ENCODE data around the gene ADORA3.
"Not testable (repeated sequence)": the region's sequence is repeated elsewhere in the genome, so short reads cannot be mapped to it uniquely, and the experiment has no call there.

The ADORA3 gene

DNA sequence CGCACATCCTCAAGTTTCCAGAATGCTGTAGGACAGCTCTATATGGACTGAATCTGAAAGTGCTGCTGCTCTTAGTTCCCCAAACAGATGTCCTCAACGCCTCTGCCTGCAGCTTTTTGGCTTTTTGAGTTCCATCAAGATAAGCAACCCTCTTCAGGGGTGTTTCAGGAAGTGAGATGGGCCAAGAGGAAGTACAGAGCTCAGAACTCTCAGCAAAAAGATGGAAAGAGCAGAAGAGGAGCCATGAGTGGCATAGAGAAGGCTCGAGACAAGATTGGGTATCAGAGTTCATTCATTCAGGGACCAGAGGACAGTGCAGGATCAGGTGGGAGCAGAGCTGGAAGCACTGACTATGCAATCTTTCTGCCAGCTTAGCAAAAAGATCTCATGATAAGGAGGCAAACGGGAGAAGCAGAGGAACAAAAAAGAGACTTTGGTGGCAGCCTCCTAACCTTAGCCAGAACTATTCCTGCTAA lies at the start of gene ADORA3, which contains the start of gene TMIGD3:
TSS of gene ADORA3 (minus strand) at position 49 of the 476 bp plus-strand sequence. CDS start 279 bp downstream, outside the sequence.
TSS of gene TMIGD3 (minus strand) at position 49 of the 476 bp plus-strand sequence. CDS start 279 bp downstream, outside the sequence.
- no peak for DNase-seq (ENCODE audit: low read depth in 1 of 2, low spot score in 1 of 2)

DNA sequence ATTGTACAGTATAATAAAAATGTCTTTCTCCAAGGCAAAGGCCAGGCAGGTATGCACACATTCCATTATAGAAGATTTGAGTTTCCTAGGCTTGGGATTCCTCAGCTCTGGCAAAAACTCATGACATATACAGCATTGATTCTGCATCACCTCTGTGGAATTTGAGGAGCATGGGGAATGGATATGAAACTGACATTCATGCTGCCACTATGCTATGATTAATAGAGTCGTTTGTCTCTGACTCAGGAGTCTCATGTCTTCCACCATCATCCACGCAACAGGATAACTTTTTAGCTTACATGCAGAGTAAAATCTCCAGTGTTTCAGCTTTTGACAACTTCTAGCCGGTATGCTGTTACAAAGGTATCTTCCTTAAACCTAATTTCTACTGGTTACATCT lies 49.8 kb upstream of the ADORA3 start:
- DNase-seq (ENCODE audit: low read depth in 1 of 2, low spot score in 1 of 2), result no peak

DNA sequence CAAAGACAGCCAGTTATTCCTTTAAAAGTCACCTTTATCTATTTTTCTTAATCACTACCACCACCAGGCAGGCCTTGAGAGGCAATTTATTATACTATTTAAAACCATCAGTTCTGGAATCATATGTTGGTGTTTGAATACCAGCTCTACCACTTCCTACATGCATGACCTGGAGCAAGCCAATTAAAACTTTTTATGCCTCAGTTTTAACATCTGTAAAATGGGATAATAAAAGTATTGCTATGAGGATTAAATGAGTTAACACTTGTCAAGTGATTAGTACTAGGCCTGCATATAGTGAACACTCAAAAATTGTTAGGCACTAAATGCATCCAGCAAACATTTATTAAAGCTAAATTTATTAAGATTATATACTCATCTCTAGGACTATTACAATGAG lies 49.2 kb upstream of the ADORA3 start:
- no peak for DNase-seq (ENCODE audit: low read depth in 1 of 2, low spot score in 1 of 2)

DNA sequence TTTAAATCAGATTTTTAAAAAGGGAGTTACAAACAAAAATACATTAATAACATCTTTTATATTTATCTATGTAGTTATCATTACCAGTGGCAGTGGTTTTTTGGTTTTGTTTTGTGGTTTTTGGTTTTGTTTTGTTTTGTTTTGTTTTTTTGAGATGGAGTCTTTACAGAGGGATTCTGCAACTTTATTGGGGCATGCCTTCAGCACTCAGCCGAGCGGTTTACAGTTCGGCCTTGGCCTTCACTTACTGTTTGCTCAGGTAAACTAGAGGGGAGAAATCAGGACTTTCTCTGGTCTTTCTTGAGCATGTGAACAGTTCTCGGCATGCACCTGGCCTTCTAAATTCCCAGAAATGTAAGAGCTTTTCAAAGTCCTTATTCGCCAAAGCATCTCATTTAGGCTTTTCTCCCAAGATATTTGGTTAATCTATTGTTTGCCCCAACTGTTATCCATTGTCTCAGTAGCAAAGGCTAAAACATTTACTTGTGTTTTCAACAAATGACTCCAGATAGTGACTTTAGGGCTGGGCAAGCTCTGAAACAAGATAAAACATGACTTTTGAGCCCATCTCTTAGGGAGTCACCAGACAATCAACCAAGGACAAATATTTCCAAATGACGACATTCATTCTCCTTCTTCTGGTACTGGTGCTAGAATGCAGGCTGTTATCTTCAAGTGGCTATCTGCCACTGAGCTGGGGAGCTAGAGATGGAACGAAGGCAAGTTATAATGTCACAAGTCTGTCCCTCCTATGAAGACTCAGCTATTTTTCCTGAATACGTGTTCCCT lies 48.4 kb upstream of the ADORA3 start:
- no peak for DNase-seq (ENCODE audit: low read depth in 1 of 2, low spot score in 1 of 2)

DNA sequence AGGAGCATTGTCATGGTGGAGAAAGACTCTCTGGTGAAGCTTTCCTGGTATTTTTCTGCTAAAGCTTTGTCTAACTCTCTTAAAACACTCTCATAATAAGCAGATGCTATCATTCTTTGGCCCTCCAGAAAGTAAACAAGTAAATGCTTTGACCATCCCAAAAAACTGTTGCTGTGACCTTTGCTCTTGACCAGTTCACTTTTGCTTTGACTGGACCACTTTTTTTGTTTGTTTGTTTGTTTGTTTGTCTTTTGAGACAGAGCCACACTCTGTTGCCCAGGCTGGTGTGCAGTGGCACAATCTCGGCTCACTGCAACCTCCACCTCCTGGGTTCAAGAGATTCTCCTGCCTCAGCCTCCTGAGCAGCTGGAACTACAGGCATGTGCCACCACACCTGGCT lies 44.4 kb upstream of the ADORA3 start:
- not testable (repeated sequence) for DNase-seq (ENCODE audit: low read depth in 1 of 2, low spot score in 1 of 2)

DNA sequence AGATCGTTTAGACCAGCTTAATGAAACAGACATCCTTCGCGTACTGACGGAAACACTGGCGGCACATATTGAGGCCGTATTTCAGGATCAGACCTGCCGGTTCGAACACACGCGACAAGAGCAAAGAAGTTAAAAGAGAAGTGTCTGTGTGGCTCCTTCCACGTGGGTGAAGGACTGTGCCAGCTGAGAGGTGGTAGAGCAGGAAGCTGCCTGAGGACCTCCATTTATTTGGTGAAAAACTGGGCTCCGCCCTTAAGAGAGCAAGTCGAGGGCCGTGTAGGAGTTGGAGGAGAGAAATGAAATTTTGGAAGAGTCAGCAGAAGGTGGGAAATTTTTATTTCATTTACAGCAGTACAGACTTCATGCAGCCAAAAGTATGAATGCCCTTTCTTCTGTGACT lies 38.8 kb upstream of the ADORA3 start:
- DNase-seq (ENCODE audit: low read depth in 1 of 2, low spot score in 1 of 2), result no peak

DNA sequence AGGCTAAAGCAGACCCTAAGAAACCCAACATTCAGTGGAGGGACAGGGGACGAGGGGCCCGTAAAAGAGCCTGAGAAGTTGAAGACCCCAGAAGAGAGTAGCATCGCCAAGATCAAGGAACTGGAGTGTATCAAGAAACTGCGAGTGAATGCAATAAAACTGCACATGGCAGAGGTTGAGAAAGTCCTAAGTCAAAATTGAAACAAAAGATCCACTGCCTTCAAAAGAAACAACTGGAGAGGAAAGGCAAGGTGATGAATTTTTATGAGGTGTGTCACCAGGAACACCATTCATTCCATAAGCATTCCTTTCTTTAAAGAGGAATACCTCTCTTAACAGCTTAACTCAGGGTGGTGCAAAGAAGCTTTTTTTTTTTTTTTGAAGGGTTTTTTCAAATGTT lies 38.3 kb upstream of the ADORA3 start:
- no peak for DNase-seq (ENCODE audit: low read depth in 1 of 2, low spot score in 1 of 2)

DNA sequence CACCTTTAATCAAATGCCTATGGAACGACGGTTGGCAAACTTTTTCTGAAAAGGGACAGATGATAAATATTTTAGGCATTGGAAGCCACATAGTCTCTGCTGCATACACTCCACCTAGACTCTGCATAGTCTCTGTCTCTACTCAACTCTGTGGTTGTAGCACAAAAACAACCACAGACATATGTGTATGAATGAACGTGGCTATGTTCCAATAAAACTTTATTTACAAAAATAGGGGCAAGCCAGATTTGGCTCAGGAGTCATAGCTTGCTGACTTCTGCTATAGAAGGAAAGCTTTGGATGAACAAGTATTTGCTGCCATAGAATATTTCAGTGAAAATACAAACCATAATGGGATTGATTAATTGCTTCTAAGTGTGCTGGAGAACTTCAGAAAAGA lies 37.5 kb upstream of the ADORA3 start:
- DNase-seq (ENCODE audit: low read depth in 1 of 2, low spot score in 1 of 2), result no peak

DNA sequence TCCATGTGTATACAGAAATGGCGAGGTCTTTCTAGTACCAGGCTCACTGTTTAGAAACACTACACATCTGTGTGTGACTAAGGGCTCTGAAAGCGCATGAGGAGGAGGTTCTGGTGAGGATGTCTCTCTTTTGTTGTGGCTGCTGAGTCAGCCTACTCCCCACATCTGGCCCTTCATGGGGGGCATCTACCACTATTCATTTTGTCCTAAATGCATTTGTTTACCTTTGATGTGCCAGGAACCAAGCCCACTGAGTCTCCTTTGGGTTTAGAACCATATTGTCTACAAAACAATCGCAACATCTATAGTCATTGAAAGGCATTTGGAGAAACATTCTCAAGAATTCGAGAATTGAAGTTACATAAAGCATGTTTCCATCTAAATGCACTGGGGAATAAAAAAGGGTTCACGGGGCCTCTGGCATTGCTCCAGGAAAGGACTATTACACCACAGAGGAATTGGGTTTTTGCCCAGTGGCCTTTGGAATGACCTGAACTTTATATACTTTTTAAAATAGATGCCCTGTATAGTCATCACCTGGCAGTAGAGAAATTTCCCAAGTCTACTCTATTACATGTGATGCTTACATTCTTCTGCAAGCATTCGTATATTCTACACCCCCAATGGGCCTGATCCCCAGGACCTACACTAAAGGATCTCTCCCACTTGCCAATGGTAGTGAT lies 35.1 kb upstream of the ADORA3 start:
- DNase-seq (ENCODE audit: low read depth in 1 of 2, low spot score in 1 of 2), result no peak

DNA sequence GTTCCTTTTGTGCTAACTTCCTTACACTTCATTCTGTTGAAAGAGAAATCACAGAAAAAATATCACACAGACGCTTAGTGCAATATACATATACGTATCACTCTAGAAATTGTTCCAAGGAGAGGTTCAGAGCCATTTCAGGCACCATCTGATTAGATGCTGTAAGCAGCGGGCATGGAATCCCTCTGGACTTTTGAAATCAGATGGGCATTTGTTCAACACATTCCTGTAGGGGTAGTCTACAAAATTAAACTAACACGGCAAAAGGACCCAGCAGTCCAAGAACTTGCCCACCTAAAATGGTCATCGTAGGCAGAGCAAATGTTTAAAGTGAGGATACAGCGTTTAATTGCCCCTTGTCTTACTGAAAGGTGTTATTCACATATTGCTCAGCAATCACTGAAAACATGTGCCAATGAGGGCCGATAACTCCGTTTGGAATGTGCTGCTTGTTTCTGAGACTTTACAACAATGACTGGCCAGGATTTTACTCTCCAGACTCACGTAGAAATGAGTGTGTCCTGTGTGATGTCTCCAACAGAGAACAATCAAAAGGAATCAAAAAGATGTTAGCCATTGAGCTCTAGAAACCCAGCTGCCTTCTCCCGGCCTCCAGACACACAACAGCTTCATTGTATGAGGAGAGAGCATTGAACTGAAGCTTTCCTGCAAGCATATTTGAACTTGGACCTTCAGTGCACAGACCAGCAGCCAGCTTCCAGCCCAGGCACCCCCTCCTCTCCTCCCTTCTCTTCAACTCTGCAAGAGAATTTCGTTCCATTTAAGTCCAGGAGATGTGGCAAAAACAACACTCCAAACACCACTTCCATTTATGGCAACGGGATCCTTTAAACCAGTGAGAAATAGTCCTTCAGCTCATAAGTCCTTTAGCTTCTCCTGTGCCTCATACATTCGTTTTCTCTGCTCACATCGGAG lies 32.1 kb upstream of the ADORA3 start:
- DNase-seq (ENCODE audit: low read depth in 1 of 2, low spot score in 1 of 2), result no peak

DNA sequence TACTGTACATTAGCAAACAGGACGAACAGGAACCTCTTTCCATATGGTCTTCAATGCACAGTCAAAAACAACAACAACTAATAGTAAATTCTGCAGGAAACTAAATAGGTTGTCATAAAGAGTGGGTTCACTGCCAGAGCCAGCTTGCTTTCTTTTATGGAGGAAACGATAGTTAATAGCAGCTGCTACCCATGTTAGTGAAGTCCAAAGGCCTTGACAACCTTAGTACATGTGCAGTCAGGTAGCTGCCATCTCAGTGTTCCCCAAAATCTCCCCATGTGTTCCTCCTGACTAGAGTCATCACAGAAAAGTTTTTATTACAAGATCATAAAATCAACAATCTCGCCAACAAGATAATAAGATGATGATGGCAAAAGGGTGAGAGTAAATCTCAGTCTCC lies 16.6 kb upstream of the ADORA3 start:
- no peak for DNase-seq (ENCODE audit: low read depth in 1 of 2, low spot score in 1 of 2)

DNA sequence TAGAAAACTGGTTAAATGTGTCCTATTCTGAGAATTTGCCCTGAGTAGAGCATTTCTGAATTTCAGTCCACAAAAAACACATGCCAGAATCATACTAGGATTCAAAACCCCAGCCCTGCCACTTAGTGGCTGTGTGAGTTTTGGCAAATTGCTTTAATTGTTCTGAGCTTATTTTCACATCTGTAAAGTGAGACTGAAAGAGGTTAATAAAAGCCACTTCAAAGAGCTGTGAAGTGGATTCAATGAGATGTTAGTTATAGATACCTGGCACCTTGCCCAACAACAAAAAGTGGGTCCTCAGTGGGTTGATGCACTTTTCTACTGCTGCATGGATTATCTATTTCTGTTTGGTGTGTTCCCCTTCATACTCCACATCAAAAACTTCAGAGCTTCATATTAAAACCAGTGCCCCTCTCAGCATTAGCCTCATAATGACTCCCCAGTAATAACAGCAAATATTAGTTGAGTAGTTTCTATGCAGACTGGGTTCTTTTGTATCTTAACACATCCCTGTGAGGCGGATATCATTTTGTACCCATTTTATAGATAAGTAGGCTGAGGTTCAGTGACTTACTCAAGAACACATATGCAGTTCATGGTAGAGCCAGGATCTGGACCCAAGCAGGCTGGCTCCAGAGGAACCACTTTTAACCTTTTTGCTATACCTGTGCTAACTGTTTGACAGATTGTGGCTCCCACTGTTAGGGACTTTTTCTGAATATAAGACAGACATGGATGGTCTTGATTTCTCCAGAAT lies 14.2 kb upstream of the ADORA3 start:
- DNase-seq (ENCODE audit: low read depth in 1 of 2, low spot score in 1 of 2), result no peak

DNA sequence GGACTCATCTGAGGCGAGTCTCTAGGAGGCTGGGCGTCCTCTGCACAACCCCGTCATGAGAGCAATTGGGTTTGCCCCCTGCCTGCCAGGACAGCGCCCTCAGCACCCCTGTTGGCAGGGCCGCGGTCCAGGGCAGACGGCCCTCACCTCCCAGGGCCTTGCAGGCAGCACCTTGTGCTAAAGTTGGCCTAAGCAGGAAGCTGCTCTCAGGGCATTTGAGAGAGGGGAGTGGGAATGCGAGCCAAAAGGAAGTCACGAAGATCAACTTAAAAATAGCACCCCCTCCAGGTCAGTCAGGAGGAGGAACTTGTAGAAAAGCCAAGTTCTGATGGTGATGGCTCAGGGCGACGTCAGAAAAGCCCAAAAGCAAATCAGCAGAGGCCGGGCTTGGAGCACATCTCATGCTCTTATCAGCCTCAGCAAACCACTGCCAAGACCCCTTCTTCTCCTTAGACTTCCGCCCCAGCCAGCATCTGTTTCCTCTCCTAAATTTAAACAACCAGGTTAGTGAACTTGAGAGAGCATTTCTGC lies 12.6 kb upstream of the ADORA3 start:
- DNase-seq (ENCODE audit: low read depth in 1 of 2, low spot score in 1 of 2), result no peak

DNA sequence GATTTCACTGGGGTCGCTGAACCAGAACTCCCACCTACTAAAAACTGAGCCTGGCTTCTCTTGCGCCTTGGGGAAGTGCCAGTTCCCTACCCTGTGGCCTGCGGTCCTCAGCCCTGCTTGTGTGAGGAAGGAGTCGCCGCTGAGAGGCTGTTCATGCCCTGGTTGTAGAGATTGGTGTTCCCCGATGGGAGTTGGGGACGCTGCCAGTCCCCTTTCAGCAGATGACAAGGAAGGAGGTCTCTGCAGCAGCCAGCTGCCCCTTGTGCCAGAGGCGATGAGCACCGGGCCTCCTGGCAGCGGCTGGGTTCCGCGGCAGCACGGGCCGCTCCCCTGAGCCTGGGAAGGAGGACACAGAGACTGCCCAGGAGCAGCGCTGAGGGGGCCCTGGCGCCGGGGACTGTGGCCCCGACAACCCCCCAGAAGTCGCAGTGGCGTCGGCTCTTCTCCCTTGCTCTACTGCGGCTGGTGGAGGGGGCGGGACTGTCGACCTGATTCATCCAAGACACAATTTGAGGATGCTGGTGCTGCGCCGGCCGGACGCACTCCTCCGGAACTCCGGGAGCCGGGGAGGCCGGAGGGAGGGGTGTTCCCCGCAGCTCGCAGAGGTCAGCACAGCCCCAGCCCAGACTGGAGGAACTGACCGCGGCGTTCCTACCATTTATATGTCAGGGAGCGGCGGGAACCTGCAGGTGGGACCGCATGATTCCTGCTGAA lies 12.0 kb upstream of the ADORA3 start:
- DNase-seq (ENCODE audit: low read depth in 1 of 2, low spot score in 1 of 2), result peak in 1 of 2 donors; percentile 16

DNA sequence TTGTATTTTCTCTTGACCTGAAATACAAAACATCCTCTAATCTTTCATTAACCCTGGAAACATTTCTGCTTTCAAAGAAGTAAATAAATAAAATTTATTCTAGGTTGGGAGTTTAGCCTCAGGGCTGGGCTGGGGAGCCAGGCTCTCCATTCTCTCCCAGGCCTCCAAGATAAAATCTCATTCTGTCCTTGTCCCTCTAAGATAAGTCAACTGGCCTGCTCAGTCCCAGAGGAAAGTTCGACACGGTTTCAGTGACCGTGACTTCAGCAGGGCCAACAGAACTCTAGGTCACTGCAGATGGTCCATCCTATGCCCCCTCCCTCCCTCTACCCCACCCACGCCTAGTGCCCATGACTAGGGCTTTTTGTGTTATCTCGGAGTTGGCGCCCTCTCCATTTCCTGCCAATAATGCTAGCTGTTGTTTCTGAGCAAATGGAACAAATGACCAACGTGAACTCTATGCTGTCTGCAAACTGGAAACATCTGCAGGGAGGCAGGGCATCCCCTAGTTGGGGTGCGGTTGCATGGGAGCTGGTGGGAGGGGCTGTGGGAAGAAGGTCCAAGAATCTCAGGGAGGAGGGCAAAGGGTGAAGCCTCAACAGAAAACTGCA lies 10.1 kb upstream of the ADORA3 start:
- DNase-seq (ENCODE audit: low read depth in 1 of 2, low spot score in 1 of 2), result no peak

DNA sequence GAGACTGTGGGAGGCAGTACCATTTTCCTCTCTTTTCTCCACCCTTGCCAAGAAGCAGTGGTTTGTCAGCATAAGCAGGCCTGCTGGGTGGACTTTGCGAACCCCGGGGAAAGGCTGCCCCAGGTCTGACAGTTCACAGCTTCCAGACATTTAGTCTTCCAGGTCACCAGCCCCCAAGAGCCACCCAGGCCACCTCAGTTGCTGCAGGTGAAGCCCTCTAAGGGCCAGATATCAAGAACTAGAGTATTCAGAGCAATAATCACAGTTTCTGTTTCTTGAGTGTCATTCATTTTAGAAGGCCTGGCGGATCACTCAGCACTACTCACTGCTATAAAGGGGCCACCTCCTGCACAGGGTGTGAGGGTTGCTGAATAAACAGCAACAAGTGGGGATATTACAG lies 9.5 kb upstream of the ADORA3 start:
- no peak for DNase-seq (ENCODE audit: low read depth in 1 of 2, low spot score in 1 of 2)

DNA sequence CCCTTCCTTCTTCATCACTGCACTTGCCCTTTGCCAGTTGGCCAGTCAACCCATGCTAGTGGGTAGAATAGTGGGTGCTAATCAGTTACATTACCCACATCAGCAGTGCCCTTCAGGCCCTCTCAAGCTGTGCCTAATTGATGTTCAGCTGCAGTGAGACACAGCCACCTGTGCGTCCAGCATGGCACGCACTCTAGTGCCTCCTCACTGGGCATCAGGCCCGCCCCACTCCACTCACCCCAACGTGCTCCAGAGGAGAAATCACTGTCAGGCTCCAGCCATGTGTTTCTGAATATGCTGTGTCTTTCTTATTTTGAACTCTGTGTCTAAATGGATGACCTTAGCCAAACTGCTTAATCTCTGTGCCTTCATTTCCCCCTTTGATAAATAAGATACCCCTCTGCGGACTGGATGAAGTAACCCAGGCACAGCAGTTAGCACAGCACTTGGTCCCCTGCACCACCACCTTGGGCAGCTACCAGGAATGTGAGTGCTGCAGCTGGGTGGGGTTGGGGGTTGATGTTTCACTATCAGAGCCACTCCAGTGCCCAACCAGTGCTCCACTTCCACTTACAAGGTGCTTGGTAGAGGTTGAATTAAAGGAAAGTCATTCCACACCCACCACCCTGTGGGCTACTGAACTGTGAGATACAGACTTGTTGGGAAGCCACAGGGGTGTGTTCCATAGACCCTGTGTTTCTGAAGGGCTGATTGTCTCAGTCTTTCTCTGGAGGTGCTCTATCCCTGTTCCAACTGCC lies 8.9 kb upstream of the ADORA3 start:
- DNase-seq (ENCODE audit: low read depth in 1 of 2, low spot score in 1 of 2), result no peak

DNA sequence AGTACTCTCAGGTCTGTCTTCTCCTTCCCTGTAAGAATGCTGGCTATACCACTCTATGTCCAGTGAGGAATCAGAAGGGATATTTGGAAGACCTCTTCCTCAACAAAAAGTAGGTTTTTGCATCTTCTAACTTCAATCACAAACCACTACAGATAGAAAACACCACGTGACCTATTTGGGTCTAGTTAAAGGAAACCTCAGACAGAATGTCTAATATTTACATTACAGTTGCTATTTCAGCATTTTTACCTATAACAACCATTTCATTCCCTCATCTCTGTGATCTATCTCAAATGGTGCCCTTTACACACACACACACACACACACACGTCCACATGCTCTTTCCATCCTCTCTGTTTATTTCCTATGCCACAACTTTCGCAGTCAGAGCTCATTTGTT lies 7.9 kb upstream of the ADORA3 start:
- no peak for DNase-seq (ENCODE audit: low read depth in 1 of 2, low spot score in 1 of 2)

DNA sequence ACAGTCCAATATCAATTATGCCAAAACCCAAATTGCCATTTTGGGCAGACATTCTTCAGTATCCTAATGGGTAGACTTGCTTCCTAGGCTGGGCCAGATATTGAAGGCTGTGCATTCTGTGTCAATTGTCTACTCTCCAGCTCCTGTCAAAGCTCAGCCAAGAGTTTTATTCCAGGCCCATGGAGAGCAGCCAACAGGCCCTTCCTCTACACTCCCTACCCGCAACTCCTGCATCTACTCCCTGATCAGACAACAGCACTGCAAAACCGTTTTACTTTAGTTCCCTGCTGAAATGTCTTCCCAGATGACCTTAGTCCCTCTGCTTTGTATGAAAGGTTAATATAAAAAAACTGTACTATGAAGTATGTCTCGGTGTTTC lies 6.6 kb upstream of the ADORA3 start:
- DNase-seq (ENCODE audit: low read depth in 1 of 2, low spot score in 1 of 2), result no peak
